AG09309 (cell line): ENCODE results near the gene RPN2.

Source experiments
- DNase-seq: peaks from one replicate; pipeline ENCODE4 v3.0.0-alpha.2; 2010; ENCODE audit warnings: low read depth
- H3K4me3 ChIP-seq: 2 replicates; pipeline ENCODE4 v1.5.1; 2011; ENCODE audit warnings: mild to moderate bottlenecking, low read depth, low read length, moderate library complexity; ENCODE audit not compliant: control insufficient read depth
- CTCF ChIP-seq: IDR thresholded peaks from 2 replicates; pipeline ENCODE4 v1.5.1; 2011; ENCODE audit warnings: mild to moderate bottlenecking, low read depth, low read length, inconsistent platforms; ENCODE audit not compliant: insufficient read depth, control insufficient read depth; ENCODE audit errors: missing control alignments

The RPN2 gene

DNA sequence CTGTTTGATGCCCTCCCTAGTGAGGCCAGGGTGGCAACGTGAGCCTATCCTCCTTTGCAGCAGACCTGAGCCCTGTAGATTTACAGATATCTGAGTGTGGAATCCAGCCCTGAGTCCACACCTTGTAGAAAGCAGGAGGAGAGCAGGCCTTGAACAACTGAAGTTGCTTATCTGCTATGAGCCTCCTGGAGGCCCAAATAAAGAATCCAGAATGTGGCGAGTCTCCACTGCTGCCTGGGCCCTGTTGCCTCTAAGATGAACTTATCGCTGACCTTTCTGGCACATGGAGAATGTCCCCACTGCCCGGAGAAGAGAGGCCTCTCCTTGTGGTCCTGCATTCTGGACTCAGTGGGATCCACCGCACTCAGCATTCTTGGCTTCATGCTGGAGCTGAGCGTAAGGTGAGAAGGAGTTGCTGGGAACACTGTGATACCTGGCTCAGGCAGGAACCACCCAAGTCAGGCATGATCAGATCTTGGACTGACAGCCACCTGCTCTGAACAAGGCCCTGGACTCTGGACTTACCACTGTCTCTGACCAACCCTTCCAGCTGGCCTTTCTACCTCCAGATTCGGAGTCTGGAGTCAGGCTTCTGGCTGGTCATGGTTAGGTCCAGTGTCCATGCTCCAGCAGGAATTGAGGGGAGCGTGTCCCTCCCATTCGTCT lies 104.5 kb downstream of the RPN2 start:
- H3K4me3 ChIP-seq = no peak overlapping the region
- no peak for TF ChIP-seq CTCF
- DNase-seq = no peak

DNA sequence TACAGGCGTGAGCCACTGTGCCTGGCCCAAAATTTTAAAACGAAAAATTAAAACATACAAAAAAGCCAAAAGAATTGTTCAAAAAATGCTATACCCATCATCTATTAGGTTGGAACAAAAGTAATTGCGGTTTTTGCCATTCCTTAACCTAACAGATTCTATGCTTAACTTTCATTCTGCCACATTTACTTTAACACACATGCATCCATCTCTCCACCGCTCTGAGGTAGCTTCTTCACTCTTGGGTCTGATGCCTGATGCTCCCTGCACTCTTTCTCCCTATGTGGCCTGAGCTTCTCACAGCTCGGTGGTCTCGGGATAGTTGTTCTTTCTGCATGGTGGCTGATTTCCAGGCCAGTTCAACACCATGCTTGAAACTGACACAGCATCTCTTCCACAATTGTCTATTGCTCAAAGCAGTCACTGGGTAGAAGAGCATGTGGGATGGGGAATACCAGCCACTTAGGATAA lies 105.6 kb downstream of the RPN2 start:
- no peak for TF ChIP-seq CTCF
- DNase-seq = no peak
- H3K4me3 ChIP-seq = no peak overlapping the region

DNA sequence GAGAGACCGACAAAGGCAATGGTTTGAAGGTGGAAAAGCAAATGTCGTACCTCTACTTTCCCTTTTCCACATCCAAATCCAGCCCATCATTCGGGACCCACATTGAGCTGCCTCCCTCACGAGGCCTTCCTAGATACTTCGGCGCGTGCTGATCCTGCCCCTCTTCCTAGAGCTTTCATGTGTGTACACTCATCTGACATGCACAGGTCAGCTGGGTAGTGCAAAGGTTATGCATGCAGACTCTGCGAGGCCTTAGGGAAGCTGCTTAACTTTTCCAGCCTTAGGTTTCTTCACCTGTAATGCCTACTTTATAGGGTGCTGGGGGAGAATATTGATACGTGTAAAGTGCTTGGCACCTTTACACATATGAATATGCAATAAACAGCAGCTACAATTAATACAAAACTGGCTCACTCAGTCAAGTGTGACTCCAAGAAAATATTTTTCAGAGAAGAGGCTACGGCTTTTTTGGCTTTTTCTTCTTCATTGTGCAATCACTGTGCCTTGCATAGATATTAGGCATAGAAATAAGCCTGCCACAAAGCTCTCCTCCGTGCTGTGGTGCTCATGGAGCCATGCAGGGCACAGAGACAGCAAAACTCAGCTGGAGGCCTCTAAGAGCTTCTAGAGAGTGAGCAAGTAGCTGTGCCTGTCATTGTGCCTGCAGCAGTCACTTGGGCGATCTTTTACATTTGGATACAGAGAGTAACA lies 106.7 kb downstream of the RPN2 start:
- DNase-seq = no peak

DNA sequence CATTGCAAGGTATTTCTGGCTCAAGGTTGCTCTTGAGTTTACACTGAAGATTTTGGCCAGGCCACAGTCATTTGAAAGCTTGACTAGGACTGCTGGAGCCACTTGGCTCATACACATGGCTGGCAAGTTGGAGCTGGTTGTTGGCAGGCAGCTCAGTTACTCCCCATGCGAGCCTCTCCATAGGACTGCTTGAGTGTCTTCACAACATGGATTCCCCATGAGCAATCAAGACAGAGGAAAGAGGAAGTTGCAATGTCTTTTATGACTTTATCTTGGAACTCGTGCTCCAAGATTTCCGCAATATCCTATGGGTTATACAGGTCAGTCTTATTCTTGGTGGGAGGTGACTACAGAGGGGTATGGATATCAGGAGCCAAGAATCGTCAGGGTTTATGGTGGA lies 109.0 kb downstream of the RPN2 start:
- DNase-seq = no peak
- no peak for TF ChIP-seq CTCF
- H3K4me3 ChIP-seq = no peak overlapping the region

More for the DNA sequence above, 106.7 kb downstream of the RPN2 start:
- no peak for TF ChIP-seq CTCF
- H3K4me3 ChIP-seq = no peak overlapping the region

DNA sequence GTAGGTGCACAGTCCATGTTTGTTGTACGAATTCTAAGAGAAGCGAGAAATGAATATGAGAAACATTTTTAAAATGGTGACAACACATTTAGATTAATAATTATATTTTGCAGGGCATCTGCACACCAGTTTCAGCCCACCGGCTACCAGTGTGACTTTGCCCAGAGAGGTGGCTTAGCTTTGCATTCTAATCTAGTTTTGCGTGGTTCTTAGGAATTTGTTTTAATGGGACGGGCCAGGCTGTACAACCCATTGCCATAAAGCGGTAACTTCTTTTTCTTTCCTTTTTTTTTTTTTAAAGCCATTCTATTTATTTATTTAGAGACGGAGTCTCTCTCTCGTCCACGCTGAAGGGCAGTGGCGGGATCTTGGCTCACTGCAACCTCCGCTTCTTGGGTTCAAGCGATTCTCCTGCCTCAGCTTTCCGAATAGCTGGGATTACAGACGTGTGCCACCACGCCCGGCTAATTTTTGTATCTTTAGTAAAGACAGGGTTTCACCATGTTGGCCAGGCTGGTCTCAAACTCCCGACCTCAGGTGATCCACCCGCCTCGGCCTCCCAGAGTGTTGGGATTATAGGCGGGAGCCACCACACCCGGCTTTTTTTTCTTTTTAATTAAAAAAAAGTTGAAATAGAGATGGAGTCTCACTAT lies 111.2 kb downstream of the RPN2 start:
- peak overlapping the region; percentile 95 for H3K4me3 ChIP-seq
- DNase-seq = no peak
- TF ChIP-seq CTCF = no peak
